Stimulated activated CD8-positive, alpha-beta memory T cell treated with anti-CD3 and anti-CD28 coated beads, Interleukin-2, amount 100 ng/mL, for 48 hours (primary cell): ENCODE results near the gene BRD3OS.

Experiments used
- DNase-seq, 2 donors: peaks; one replicate each; pipeline ENCODE4 v3.0.0-alpha.2; 2020; ENCODE audit warnings: low read depth in 2 of 2

The BRD3OS gene, protein sequence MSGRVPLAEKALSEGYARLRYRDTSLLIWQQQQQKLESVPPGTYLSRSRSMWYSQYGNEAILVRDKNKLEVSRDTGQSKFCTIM

GRCh38 chr9:134024828-134025605 lies at the start of gene BRD3OS:
TSS of gene BRD3OS (plus strand) at chr9:134025481. CDS start at chr9:134026748, 1,267 bp downstream.
- DNase-seq: peak; percentile 87 to 88

GRCh38 chr9:133975511-133975910 lies 49.8 kb upstream of the BRD3OS start:
- no peak for DNase-seq

DNA sequence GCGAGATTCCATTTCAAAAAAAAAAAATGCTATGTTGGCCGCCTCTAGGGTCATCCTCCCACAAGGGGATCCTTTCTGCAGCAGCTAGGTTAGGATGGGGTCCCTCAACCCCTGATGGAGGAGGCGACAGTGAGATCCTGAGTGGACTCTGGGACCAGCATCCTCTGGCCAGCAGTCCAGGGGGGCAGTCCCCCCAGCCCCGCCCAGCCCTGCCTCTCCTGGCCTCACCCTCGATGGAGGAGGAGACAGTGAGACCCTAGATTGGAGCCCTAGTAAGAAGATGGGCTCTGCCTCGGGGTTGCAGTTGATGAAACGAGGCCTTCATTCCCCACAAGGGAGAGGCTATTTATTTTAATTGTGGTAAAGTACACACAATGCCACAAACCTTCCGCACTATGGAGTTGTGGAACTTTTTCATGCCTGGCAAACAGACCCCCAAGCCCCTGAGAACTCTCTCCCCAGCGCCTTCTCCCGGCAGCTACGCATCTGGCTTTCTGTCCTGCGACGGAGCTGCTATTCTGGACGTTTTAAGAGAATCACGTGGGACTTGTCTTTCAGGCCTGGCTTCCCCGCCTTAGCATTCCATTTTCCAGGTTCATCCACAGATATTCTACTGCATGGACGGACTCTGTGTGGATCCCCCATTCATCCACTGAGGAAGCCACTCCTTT lies 49.0 kb upstream of the BRD3OS start:
- DNase-seq: no peak

DNA sequence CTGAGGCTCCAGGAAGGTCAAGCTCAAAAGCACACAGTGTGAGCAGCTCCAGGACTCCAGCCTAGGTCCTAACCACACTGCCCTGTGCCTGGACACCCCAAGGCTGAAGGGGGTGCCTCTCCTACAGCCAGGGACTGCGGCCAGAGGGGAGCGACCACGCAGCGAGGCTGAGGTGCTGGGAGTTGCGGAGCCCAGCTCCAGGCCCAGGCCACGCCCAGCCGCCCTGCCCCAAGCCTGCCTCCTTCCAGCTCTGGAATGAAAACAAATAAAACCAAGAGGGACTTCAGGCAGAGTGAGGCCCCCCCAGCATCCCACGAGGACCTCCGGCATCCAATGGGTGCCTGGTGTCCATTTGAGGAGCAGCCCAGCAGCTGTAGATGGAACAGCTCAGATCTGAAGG lies 48.4 kb upstream of the BRD3OS start:
- DNase-seq: no peak

- no peak for DNase-seq
These were observed 47.7 kb upstream of the BRD3OS start for GRCh38 chr9:133977421-133978201.

DNA sequence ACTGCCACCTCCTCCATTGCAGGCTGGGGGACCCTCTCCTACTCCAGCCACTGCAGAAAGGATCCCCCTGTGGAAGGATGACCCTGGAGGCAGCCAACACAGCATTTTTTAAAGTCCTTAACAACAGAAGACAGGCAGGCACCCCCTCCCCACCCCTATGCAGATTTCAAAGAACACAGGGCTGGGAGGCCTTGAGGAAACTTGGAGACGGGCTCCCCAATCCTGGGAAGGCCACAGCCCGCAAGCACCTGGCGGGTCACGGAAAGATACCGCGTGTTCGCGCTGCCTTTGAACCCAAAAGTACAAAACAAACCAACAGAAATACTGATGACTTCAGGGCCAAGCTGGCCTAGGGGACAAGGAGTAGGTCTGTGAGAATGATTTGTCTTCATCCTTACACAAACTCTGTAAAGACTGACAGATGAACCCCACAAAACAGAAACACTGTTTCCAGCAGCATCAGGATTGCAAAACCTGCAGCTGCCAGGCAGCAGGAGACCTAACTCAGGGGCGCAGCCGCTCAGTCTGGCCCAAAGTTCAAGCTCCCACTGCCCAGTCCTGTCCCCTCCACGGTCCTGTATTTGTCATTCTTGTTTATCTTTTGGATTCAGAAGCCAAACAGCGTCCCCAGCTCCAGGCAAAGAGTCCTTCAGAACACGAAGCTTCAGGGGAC lies 46.9 kb upstream of the BRD3OS start:
- no peak for DNase-seq

- DNase-seq: no peak
These were observed 46.4 kb upstream of the BRD3OS start for GRCh38 chr9:133978899-133979272.

DNA sequence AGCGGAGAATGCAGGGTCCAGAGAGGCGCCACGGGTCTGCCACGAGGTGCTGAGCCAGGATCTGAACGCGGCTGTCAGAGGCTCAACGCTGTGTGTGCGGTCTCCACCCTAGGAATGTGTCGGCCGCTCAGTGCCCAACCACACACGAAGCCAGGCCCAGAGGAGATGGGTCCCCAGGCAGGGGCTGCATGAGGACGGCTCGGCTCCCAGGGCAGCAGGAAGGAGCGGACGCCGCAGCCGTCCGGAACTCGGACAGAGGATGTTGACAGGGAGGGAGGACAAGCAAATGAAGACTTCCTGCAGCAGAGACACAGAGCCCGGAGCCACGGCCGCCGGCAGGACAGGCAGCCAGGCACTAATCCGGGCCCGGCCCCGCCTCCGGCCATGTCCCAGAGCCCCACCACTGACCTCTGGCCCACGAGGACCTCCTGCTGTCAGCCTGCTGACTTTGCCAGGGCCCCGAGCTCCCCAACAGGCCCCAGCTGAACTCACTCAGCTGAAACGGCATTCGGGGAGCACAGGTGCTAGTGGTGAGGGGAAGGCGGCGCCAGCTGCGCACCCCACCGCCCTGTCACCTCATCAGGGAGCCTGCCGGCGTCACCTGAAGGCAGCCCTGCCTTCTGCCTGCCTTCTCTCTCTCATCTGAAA lies 45.9 kb upstream of the BRD3OS start:
- DNase-seq: no peak

- DNase-seq: no peak
These were observed 45.1 kb upstream of the BRD3OS start for GRCh38 chr9:133979921-133980863.

- DNase-seq: no peak
These were observed 44.3 kb upstream of the BRD3OS start for GRCh38 chr9:133980864-133981588.

DNA sequence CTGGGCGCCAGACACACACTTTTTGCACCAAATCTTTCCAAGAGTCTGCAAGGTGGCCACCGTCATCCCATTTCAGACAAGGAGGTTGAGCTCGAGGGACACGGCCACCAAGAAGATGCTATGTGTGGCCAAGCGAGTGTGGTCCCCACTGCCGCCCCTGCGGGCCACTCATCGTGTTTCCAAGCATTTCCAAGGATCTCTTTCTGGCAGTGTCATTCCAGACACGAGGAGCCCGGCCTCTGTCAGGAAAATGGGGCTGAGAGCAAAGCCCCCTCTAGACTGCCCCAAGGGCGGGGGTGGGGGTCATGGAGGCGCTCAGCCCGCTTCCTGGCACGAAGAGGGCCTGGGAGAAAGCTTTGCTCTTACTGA lies 43.7 kb upstream of the BRD3OS start:
- DNase-seq: no peak

DNA sequence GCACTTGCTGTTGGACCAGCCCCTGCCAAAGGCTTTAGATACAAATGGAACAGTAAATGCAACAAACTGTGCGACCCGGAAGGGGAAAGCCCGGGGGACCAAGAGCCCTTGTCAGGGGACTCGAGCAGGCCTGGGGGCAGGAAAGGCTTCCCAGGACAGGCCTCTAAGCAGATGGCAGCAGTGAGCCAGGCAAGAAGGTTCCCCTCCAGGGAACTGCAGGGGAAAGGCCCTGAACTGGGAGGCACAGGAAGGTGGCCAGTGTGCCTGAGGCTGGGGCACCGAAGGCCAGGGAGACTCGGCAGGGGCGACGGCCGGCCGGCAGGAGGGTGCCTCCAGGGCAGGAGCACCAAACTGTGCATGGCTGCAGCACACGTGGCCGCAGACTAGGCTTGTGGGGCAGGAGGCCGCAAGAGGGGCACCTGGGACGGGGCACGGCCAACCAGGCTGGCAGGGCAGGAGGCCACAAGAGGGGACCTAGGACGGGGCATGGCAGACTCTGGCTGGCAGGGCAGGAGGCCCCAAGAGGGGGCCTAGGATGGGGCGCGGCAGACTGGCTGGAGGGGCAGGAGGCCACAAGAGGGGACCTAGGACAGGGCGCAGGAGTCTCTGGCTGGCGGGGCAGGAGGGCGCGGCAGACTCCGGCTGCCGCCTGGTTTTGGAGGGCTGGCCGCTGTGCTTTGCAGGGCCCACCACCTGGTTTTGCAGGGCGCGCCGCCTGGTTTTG lies 43.2 kb upstream of the BRD3OS start:
- no peak for DNase-seq

GRCh38 chr9:133982971-133983720 lies 42.1 kb upstream of the BRD3OS start:
- DNase-seq: no peak

DNA sequence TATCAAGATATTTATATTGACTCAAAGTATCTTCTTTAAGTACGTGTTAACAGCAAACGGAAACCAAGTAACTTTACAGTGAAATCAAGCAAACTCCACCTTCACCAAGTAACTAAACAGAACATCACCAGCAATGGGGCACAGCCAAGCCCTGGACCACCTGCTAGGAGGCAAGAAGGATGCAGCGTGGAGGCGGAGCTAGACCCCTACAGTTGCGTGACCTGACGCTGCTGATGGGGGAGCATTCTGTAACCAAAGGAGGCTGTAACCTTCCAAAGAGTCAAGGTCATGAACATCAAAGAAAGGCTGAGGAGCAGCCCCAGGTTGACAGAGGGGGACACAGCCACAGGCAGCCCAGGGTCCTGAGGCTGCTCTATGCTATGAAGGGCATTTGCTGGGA lies 39.2 kb upstream of the BRD3OS start:
- no peak for DNase-seq

GRCh38 chr9:133986774-133987445 lies 38.4 kb upstream of the BRD3OS start:
- no peak for DNase-seq

GRCh38 chr9:133987446-133987788 lies 37.9 kb upstream of the BRD3OS start:
- DNase-seq: no peak

DNA sequence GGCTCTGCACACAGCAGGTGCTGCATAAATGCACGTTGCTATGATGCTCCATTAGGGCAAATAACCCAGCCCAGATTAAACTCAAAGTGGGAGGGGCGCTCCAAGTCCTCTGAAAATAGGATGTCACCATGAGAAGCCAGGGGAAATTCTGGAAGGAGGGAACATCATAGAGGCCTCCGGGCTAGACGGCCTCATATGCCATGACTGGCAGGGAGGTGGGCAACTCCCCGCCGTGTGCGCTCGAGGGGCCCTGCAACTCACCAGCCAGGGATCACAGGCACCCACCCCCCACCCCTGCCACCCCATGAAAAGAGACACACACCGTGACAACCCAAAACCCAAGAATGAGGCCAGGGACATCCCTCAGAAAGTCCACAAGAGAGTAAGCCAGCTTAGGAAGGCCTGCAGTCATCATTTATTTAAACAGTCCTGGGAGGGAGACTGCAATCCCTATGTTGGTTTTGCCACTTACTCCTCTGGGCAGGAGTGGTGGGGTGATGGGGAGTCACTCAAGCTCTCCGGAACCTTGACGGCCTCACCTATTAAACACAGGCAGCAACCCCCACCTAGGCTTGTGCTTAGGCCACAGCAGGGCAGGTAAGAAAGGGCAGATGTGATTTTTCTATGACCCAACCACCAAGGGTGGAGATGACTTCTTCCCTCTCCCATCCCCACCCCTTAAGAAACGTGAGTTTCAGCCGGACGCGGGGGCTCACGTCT lies 37.2 kb upstream of the BRD3OS start:
- DNase-seq: no peak
